Activated CD8-positive, alpha-beta T cell treated with anti-CD3 and anti-CD28 coated beads, Interleukin-2, amount 10 ng/mL, durations not matched to agents 7 days and 5 days (primary cell): ENCODE measurements around the gene RASA4B. TPM values are rescaled to one million over a fixed set of nuclear protein-coding genes. Genes with fewer than 3 reads are reported as not detected.
"Not testable (repeated sequence)": the region's sequence is repeated elsewhere in the genome, so short reads cannot be mapped to it uniquely, and the experiment has no call there.

ENCODE experiments used
- ATAC-seq: fragments of 150-1000 bp; cut with Tn5 transposase; one replicate; pipeline ENCODE4 v1.10.0; 2021; ENCODE audit warnings: moderate library complexity
- CTCF ChIA-PET: fragments of 350-600 bp; sonication (Branson Sonifier 250); formaldehyde crosslinking; loops from one replicate; lab custom pipeline; 2021; ENCODE audit warnings: antibody characterized with exemption; lab: Charles Lee
- POLR2A ChIA-PET: fragments of 350-600 bp; sonication (Branson Sonifier 250); formaldehyde crosslinking; loops from one replicate; lab custom pipeline; 2021; ENCODE audit warnings: antibody characterized with exemption; lab: Charles Lee
- DNase-seq: peaks from one replicate; pipeline ENCODE4 v3.0.0-alpha.2; 2020
- H3K27ac Mint-ChIP-seq: one replicate; pipeline ENCODE4 v1.8.0; 2021; ENCODE audit warnings: mild to moderate bottlenecking, mixed read lengths
- H3K27me3 Mint-ChIP-seq: one replicate; pipeline ENCODE4 v1.8.0; 2021; ENCODE audit warnings: low read depth, mixed read lengths
- H3K36me3 Mint-ChIP-seq: one replicate; pipeline ENCODE4 v1.8.0; 2021; ENCODE audit warnings: low read depth, mixed read lengths
- H3K4me1 Mint-ChIP-seq: one replicate; pipeline ENCODE4 v1.8.0; 2021; ENCODE audit warnings: low read depth, mixed read lengths
- H3K4me3 Mint-ChIP-seq: one replicate; pipeline ENCODE4 v1.8.0; 2021; ENCODE audit warnings: mild to moderate bottlenecking, mixed read lengths
- H3K9me3 Mint-ChIP-seq: one replicate; pipeline ENCODE4 v1.8.0; 2022; ENCODE audit warnings: mixed read lengths; ENCODE audit not compliant: insufficient read depth
- total RNA-seq, 2 experiments: library from RNA; stranded (reverse); gene quantifications; one replicate each; pipeline ENCODE4 v1.2.3, GENCODE V29; 2021

Gene RASA4B
- 10 to 100 TPM; 18.9 to 21.1 TPM for total RNA-seq

GRCh38 chr7:102517550-102518147, at the start of gene RASA4B:
TSS of gene RASA4B (minus strand) at chr7:102517777. CDS start at chr7:102517710, 67 bp downstream.
- H3K9me3 Mint-ChIP-seq, H3K27ac Mint-ChIP-seq, H3K36me3 Mint-ChIP-seq, CTCF ChIA-PET, H3K27me3 Mint-ChIP-seq, H3K4me3 Mint-ChIP-seq, H3K4me1 Mint-ChIP-seq, POLR2A ChIA-PET: not testable (repeated sequence)
- ATAC-seq, result peak; percentile 100
- DNase-seq, result peak; percentile 20

- CTCF ChIA-PET, H3K27ac Mint-ChIP-seq, H3K36me3 Mint-ChIP-seq, H3K4me1 Mint-ChIP-seq, H3K27me3 Mint-ChIP-seq, DNase-seq, H3K9me3 Mint-ChIP-seq, H3K4me3 Mint-ChIP-seq, POLR2A ChIA-PET: not testable (repeated sequence)
- ATAC-seq, result peak; percentile 35
These were observed 33.3 kb upstream of the RASA4B start, which contains the start of gene SPDYE2 for GRCh38 chr7:102550808-102551422. TSS of gene SPDYE2 (plus strand) at chr7:102551226. CDS start at chr7:102553256, 2,030 bp downstream.

GRCh38 chr7:102546353-102546752, 28.8 kb upstream of the RASA4B start:
- POLR2A ChIA-PET, ATAC-seq, H3K27me3 Mint-ChIP-seq, H3K9me3 Mint-ChIP-seq, CTCF ChIA-PET, H3K36me3 Mint-ChIP-seq, DNase-seq, H3K27ac Mint-ChIP-seq, H3K4me3 Mint-ChIP-seq, H3K4me1 Mint-ChIP-seq: not testable (repeated sequence)

GRCh38 chr7:102545288-102545687, 27.7 kb upstream of the RASA4B start:
- H3K4me3 Mint-ChIP-seq, H3K27me3 Mint-ChIP-seq, H3K27ac Mint-ChIP-seq, POLR2A ChIA-PET, H3K4me1 Mint-ChIP-seq, DNase-seq, H3K9me3 Mint-ChIP-seq, CTCF ChIA-PET, ATAC-seq, H3K36me3 Mint-ChIP-seq: not testable (repeated sequence)

GRCh38 chr7:102544372-102544771, 26.8 kb upstream of the RASA4B start:
- H3K27ac Mint-ChIP-seq, CTCF ChIA-PET, DNase-seq, H3K36me3 Mint-ChIP-seq, H3K4me3 Mint-ChIP-seq, H3K4me1 Mint-ChIP-seq, H3K9me3 Mint-ChIP-seq, POLR2A ChIA-PET, H3K27me3 Mint-ChIP-seq, ATAC-seq: not testable (repeated sequence)

GRCh38 chr7:102543596-102543995, 26.0 kb upstream of the RASA4B start, which contains the start of gene UPK3BL2:
TSS of gene UPK3BL2 (minus strand) at chr7:102543696. CDS start at chr7:102543636, 60 bp downstream.
- POLR2A ChIA-PET, H3K27ac Mint-ChIP-seq, ATAC-seq, DNase-seq, H3K36me3 Mint-ChIP-seq, H3K27me3 Mint-ChIP-seq, CTCF ChIA-PET, H3K4me3 Mint-ChIP-seq, H3K4me1 Mint-ChIP-seq, H3K9me3 Mint-ChIP-seq: not testable (repeated sequence)

GRCh38 chr7:102542771-102543170, 25.2 kb upstream of the RASA4B start:
- ATAC-seq, POLR2A ChIA-PET, CTCF ChIA-PET, DNase-seq, H3K9me3 Mint-ChIP-seq, H3K36me3 Mint-ChIP-seq, H3K4me1 Mint-ChIP-seq, H3K27me3 Mint-ChIP-seq, H3K4me3 Mint-ChIP-seq, H3K27ac Mint-ChIP-seq: not testable (repeated sequence)

GRCh38 chr7:102542083-102542482, 24.5 kb upstream of the RASA4B start:
- DNase-seq, H3K36me3 Mint-ChIP-seq, H3K27me3 Mint-ChIP-seq, CTCF ChIA-PET, H3K4me1 Mint-ChIP-seq, ATAC-seq, H3K9me3 Mint-ChIP-seq, H3K4me3 Mint-ChIP-seq, POLR2A ChIA-PET, H3K27ac Mint-ChIP-seq: not testable (repeated sequence)

- CTCF ChIA-PET, H3K27ac Mint-ChIP-seq, H3K27me3 Mint-ChIP-seq: not testable (repeated sequence)
These were observed 23.0 kb upstream of the RASA4B start for GRCh38 chr7:102540604-102541003.

GRCh38 chr7:102535062-102535615, 17.6 kb upstream of the RASA4B start:
- ATAC-seq, CTCF ChIA-PET, POLR2A ChIA-PET: not testable (repeated sequence)

More at GRCh38 chr7:102540604-102541003, 23.0 kb upstream of the RASA4B start:
- H3K4me3 Mint-ChIP-seq, DNase-seq, POLR2A ChIA-PET, H3K9me3 Mint-ChIP-seq, H3K36me3 Mint-ChIP-seq, H3K4me1 Mint-ChIP-seq, ATAC-seq: not testable (repeated sequence)

GRCh38 chr7:102532127-102532526, 14.6 kb upstream of the RASA4B start:
- H3K4me1 Mint-ChIP-seq, CTCF ChIA-PET, H3K27me3 Mint-ChIP-seq, ATAC-seq, H3K4me3 Mint-ChIP-seq, H3K9me3 Mint-ChIP-seq, H3K36me3 Mint-ChIP-seq, H3K27ac Mint-ChIP-seq, POLR2A ChIA-PET, DNase-seq: not testable (repeated sequence)

More at GRCh38 chr7:102535062-102535615, 17.6 kb upstream of the RASA4B start:
- not testable (repeated sequence) for DNase-seq, H3K9me3 Mint-ChIP-seq, H3K27me3 Mint-ChIP-seq, H3K36me3 Mint-ChIP-seq, H3K27ac Mint-ChIP-seq, H3K4me3 Mint-ChIP-seq, H3K4me1 Mint-ChIP-seq

- CTCF ChIA-PET, H3K4me3 Mint-ChIP-seq, H3K9me3 Mint-ChIP-seq, H3K4me1 Mint-ChIP-seq, POLR2A ChIA-PET, DNase-seq, H3K27me3 Mint-ChIP-seq, ATAC-seq, H3K27ac Mint-ChIP-seq, H3K36me3 Mint-ChIP-seq: not testable (repeated sequence)
These were observed 14.0 kb upstream of the RASA4B start for GRCh38 chr7:102531583-102531982.
